ENCODE results near the gene ZNRF3.

- TF ChIP-seq, protein P1, sequence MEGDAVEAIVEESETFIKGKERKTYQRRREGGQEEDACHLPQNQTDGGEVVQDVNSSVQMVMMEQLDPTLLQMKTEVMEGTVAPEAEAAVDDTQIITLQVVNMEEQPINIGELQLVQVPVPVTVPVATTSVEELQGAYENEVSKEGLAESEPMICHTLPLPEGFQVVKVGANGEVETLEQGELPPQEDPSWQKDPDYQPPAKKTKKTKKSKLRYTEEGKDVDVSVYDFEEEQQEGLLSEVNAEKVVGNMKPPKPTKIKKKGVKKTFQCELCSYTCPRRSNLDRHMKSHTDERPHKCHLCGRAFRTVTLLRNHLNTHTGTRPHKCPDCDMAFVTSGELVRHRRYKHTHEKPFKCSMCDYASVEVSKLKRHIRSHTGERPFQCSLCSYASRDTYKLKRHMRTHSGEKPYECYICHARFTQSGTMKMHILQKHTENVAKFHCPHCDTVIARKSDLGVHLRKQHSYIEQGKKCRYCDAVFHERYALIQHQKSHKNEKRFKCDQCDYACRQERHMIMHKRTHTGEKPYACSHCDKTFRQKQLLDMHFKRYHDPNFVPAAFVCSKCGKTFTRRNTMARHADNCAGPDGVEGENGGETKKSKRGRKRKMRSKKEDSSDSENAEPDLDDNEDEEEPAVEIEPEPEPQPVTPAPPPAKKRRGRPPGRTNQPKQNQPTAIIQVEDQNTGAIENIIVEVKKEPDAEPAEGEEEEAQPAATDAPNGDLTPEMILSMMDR (IDR thresholded peaks at IDR 0.05; ENCODE audit: low read depth, low read length) = no peak
- no peak for TF ChIP-seq EZH2phosphoT487 (IDR thresholded peaks at IDR 0.05; ENCODE audit: low read depth)
These were observed 189.0 kb downstream of the ZNRF3 start for GRCh38 chr22:29072193-29072978.
